Liver (tissue), 9 donors: ENCODE data around the gene IGBP1. TPM values are rescaled to one million over a fixed set of nuclear protein-coding genes. Genes with fewer than 3 reads are reported as not detected.

Experiments
- DNase-seq: peaks from one replicate; pipeline ENCODE4 v3.0.0-alpha.2; 2017; ENCODE audit warnings: low spot score
- H3K27ac ChIP-seq, 2 donors: one replicate each; pipeline ENCODE4 v1.7.0; 2013; ENCODE audit warnings: inconsistent platforms in 2 of 2, low read length in 2 of 2, control low read depth in 1 of 2, low read depth in 1 of 2, mild to moderate bottlenecking in 1 of 2
- H3K27me3 ChIP-seq, 4 donors: one replicate each; pipeline versions ENCODE4 v1.6.1 to v1.7.0; 2013; ENCODE audit warnings: low read length in 3 of 4, inconsistent platforms in 1 of 4, mild to moderate bottlenecking in 1 of 4, moderate library complexity in 1 of 4; ENCODE audit not compliant: control insufficient read depth in 4 of 4, insufficient read depth in 4 of 4
- H3K36me3 ChIP-seq, 4 donors: one replicate each; pipeline versions ENCODE4 v1.6.1 to v1.7.0; 2013; ENCODE audit warnings: low read length in 3 of 4, mild to moderate bottlenecking in 3 of 4, low read depth in 1 of 4, moderate library complexity in 1 of 4; ENCODE audit not compliant: control insufficient read depth in 4 of 4, insufficient read depth in 3 of 4
- H3K4me1 ChIP-seq, 4 donors: one replicate each; pipeline versions ENCODE4 v1.6.1 to v1.7.0; 2013; ENCODE audit warnings: low read length in 3 of 4, mild to moderate bottlenecking in 3 of 4, moderate library complexity in 1 of 4; ENCODE audit not compliant: control insufficient read depth in 4 of 4, insufficient read depth in 4 of 4
- H3K4me3 ChIP-seq, 3 donors: one replicate each; pipeline versions ENCODE4 v1.6.1 to v1.7.0; 2013; ENCODE audit warnings: low read length in 3 of 3, control low read depth in 1 of 3, low read depth in 1 of 3, mild to moderate bottlenecking in 1 of 3
- H3K9ac ChIP-seq, 2 donors: one replicate each; pipeline ENCODE4 v1.7.0; 2013; ENCODE audit warnings: low read length in 2 of 2, mild to moderate bottlenecking in 2 of 2, moderate library complexity in 2 of 2, control low read depth in 1 of 2, low read depth in 1 of 2
- H3K9me3 ChIP-seq, 4 donors: one replicate each; pipeline versions ENCODE4 v1.6.1 to v1.7.0; 2013; ENCODE audit warnings: low read length in 3 of 4; ENCODE audit not compliant: control insufficient read depth in 4 of 4
- FOXA2 ChIP-seq: IDR thresholded peaks from 2 replicates; pipeline ENCODE4 v1.6.1; 2016; ENCODE audit warnings: antibody characterized with exemption
- GABPA ChIP-seq, 2 donors: IDR thresholded peaks in 1 of 2; conservative IDR thresholded peaks in 1 of 2; 2 replicates each; pipeline ENCODE4 v1.6.1; 2016; ENCODE audit warnings: antibody characterized with exemption in 2 of 2, mild to moderate bottlenecking in 1 of 2, moderate library complexity in 1 of 2
- HNF4A ChIP-seq, 2 donors: conservative IDR thresholded peaks; 2 replicates each; pipeline ENCODE4 v1.6.1; 2016; ENCODE audit warnings: antibody characterized with exemption in 2 of 2, mild to moderate bottlenecking in 2 of 2
- HNF4G ChIP-seq: IDR thresholded peaks from 2 replicates; pipeline ENCODE4 v1.6.1; 2016; ENCODE audit warnings: antibody characterized with exemption
- JUND ChIP-seq, 2 donors: IDR thresholded peaks; 2 replicates each; pipeline ENCODE4 v1.6.1; 2016; ENCODE audit warnings: antibody characterized with exemption in 2 of 2
- NR2F2 ChIP-seq: IDR thresholded peaks from 2 replicates; pipeline ENCODE4 v1.6.1; 2016; ENCODE audit warnings: antibody characterized with exemption
- RAD21 ChIP-seq, 2 donors: IDR thresholded peaks; 2 replicates each; pipeline ENCODE4 v1.6.1; 2016; ENCODE audit warnings: antibody characterized with exemption in 2 of 2, mild to moderate bottlenecking in 2 of 2
- RXRA ChIP-seq, 2 donors: IDR thresholded peaks; 2 replicates each; pipeline ENCODE4 v1.6.1; 2017 to 2018; ENCODE audit warnings: antibody characterized with exemption in 2 of 2, mild to moderate bottlenecking in 1 of 2
- SP1 ChIP-seq: IDR thresholded peaks from 2 replicates; pipeline ENCODE4 v1.6.1; 2018; ENCODE audit warnings: antibody characterized with exemption, mild to moderate bottlenecking
- TAF1 ChIP-seq: conservative IDR thresholded peaks from 2 replicates; pipeline ENCODE4 v1.6.1; 2016; ENCODE audit warnings: antibody characterized with exemption, mild to moderate bottlenecking
- YY1 ChIP-seq: IDR thresholded peaks from 2 replicates; pipeline ENCODE4 v1.6.1; 2016; ENCODE audit warnings: antibody characterized with exemption, mild to moderate bottlenecking
- WGBS: extraction: QIAGEN DNeasy Blood & Tissue Kit; methylation state at CpG from one replicate; pipeline ENCODE4 v1.1.7; 2013; 5-methylcytosine and 5-hydroxymethylcytosine counted together
- polyA plus RNA-seq, 2 donors: library from polyadenylated mRNA; stranded (reverse) in 1 of 2; unstranded in 1 of 2; fragments of 200-250 nt in 1 of 2; fragments of >200 nt in 1 of 2; fragmentation: Nextera tagmentation in 1 of 2; extraction: Ambion mirVana in 1 of 2; gene quantifications; one replicate each; pipeline versions ENCODE4 v1.2.1 to v1.2.3, GENCODE V29; 2013 to 2015
- total RNA-seq, 2 donors: library from RNA; depleted of rRNA; stranded (reverse); fragments of >200 nt; gene quantifications; one replicate each; pipeline ENCODE4 v1.2.3, GENCODE V29; 2014
- TF ChIP-seq, protein P1 (sequence below): IDR thresholded peaks from 2 replicates; pipeline ENCODE4 v1.6.1; 2016; ENCODE audit warnings: antibody characterized with exemption, mild to moderate bottlenecking
- TF ChIP-seq, protein P2 (sequence below): IDR thresholded peaks from 2 replicates; pipeline ENCODE4 v1.6.1; 2016; ENCODE audit warnings: antibody characterized with exemption
- TF ChIP-seq, protein P3 (sequence below): fragments of 150-350 bp; IDR thresholded peaks from 2 replicates; pipeline ENCODE4 v1.5.1; 2017; ENCODE audit warnings: improper control_type of control experiment, low read depth, low read length; ENCODE audit not compliant: missing input control
- donor health status: healthy.
- donor health status: healthy.
- donor health status: healthy.
- donor health status: healthy.
- donor health status: healthy.

Gene IGBP1
- total and polyA plus RNA-seq, 4 donors, result 7.8 to 18.1 (median 11.6) TPM

- TF ChIP-seq, protein P1, sequence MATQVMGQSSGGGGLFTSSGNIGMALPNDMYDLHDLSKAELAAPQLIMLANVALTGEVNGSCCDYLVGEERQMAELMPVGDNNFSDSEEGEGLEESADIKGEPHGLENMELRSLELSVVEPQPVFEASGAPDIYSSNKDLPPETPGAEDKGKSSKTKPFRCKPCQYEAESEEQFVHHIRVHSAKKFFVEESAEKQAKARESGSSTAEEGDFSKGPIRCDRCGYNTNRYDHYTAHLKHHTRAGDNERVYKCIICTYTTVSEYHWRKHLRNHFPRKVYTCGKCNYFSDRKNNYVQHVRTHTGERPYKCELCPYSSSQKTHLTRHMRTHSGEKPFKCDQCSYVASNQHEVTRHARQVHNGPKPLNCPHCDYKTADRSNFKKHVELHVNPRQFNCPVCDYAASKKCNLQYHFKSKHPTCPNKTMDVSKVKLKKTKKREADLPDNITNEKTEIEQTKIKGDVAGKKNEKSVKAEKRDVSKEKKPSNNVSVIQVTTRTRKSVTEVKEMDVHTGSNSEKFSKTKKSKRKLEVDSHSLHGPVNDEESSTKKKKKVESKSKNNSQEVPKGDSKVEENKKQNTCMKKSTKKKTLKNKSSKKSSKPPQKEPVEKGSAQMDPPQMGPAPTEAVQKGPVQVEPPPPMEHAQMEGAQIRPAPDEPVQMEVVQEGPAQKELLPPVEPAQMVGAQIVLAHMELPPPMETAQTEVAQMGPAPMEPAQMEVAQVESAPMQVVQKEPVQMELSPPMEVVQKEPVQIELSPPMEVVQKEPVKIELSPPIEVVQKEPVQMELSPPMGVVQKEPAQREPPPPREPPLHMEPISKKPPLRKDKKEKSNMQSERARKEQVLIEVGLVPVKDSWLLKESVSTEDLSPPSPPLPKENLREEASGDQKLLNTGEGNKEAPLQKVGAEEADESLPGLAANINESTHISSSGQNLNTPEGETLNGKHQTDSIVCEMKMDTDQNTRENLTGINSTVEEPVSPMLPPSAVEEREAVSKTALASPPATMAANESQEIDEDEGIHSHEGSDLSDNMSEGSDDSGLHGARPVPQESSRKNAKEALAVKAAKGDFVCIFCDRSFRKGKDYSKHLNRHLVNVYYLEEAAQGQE, result no peak
Measured at GRCh38 chrX:70166601-70167590, 33.6 kb downstream of the IGBP1 start (continued).

- Histone ChIP-seq H3K36me3 (peaks cover 0 to 10% (median 4%) of the 10 kb centered on the region in 4 donors), H3K9ac (no peak overlapping the region), H3K4me1 (no peaks in the 10 kb centered on the region), H3K27me3 (no peaks in the 10 kb centered on the region), H3K27ac (no peak overlapping the region), H3K9me3 (no peaks in the 10 kb centered on the region), H3K4me3 (no peak overlapping the region)
- TF ChIP-seq FOXA2 (no peak), RXRA (IDR thresholded peaks at IDR 0.05) (no peak), YY1 (no peak)
- no peak for DNase-seq
- WGBS, result 68% methylated on average over 11 of the region's 11 CpGs
Measured at GRCh38 chrX:70168238-70169188, 35.3 kb downstream of the IGBP1 start.

DNA sequence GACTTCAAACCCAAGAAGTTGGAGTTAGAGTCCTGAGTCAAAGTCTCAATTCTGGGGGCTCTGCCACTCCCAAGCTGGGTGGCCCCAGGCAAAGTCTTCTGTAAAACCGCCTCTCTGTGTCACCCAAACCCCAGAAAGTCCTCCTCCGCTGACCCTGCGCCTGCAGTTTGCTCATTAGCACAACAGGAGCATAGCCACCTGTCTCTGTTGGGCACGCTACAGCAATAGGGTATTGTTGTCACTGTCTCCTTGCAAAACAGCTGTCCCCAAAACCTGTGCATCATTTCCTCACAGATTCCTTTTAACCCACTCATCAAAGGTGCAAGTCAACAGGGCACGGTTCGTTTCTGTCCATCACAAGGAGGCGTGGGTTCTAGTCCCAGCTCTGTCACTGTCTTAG lies 36.0 kb downstream of the IGBP1 start:
- H3K4me1 ChIP-seq, result no peaks in the 10 kb centered on the region
- H3K9ac ChIP-seq, result no peak overlapping the region
- DNase-seq, result no peak
- H3K9me3 ChIP-seq, result no peaks in the 10 kb centered on the region
- H3K27me3 ChIP-seq, result no peaks in the 10 kb centered on the region
- 92% methylated on average over 7 of the region's 7 CpGs for WGBS
- TF ChIP-seq NR2F2 (no peak), JUND (IDR thresholded peaks at IDR 0.05) (no peak), GABPA (IDR thresholded peaks at IDR 0.05 in 1 of 2, conservative IDR thresholded peaks at IDR 0.05 in 1 of 2) (no peak)
- H3K27ac ChIP-seq, result no peak overlapping the region
- no peak overlapping the region for H3K4me3 ChIP-seq
- H3K36me3 ChIP-seq, result peaks cover 0 to 10% (median 4%) of the 10 kb centered on the region in 4 donors

- no peak for TF ChIP-seq FOXA2
- TF ChIP-seq, protein P2, sequence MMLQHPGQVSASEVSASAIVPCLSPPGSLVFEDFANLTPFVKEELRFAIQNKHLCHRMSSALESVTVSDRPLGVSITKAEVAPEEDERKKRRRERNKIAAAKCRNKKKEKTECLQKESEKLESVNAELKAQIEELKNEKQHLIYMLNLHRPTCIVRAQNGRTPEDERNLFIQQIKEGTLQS, result no peak
- no peak for TF ChIP-seq HNF4A (conservative IDR thresholded peaks at IDR 0.05)
- TF ChIP-seq TAF1, result no peak
- TF ChIP-seq YY1, result no peak
- no peak for TF ChIP-seq HNF4G
- TF ChIP-seq SP1, result no peak
- no peak for TF ChIP-seq RAD21 (IDR thresholded peaks at IDR 0.05)
- TF ChIP-seq, protein P3, sequence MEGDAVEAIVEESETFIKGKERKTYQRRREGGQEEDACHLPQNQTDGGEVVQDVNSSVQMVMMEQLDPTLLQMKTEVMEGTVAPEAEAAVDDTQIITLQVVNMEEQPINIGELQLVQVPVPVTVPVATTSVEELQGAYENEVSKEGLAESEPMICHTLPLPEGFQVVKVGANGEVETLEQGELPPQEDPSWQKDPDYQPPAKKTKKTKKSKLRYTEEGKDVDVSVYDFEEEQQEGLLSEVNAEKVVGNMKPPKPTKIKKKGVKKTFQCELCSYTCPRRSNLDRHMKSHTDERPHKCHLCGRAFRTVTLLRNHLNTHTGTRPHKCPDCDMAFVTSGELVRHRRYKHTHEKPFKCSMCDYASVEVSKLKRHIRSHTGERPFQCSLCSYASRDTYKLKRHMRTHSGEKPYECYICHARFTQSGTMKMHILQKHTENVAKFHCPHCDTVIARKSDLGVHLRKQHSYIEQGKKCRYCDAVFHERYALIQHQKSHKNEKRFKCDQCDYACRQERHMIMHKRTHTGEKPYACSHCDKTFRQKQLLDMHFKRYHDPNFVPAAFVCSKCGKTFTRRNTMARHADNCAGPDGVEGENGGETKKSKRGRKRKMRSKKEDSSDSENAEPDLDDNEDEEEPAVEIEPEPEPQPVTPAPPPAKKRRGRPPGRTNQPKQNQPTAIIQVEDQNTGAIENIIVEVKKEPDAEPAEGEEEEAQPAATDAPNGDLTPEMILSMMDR, result no peak
- no peak overlapping the region for H3K4me3 ChIP-seq
- no peaks in the 10 kb centered on the region for H3K36me3 ChIP-seq
- no peaks in the 10 kb centered on the region for H3K4me1 ChIP-seq
- no peaks in the 10 kb centered on the region for H3K27me3 ChIP-seq
- H3K9ac ChIP-seq, result no peak overlapping the region
- no peak for DNase-seq
- WGBS, result 81% methylated on average over 2 of the region's 2 CpGs
- no peaks in the 10 kb centered on the region for H3K9me3 ChIP-seq
- H3K27ac ChIP-seq, result no peak overlapping the region
Measured at GRCh38 chrX:70171624-70172023, 38.4 kb downstream of the IGBP1 start.
